NK-92 (cell line): ENCODE measurements around the gene SPDEF.

Source experiments
- DNase-seq: peaks from one replicate; lab custom pipeline; 2025; ENCODE audit not compliant: unreplicated experiment; lab: John Stamatoyannopoulos, UW

SPDEF gene

GRCh38 chr6:34528996-34529664 lies 27.0 kb downstream of the SPDEF start:
- DNase-seq = no peak

GRCh38 chr6:34527751-34528670 lies 28.1 kb downstream of the SPDEF start:
- DNase-seq = no peak

- peak; percentile 59 for DNase-seq
These were observed 29.0 kb downstream of the SPDEF start for GRCh38 chr6:34526992-34527728.

- DNase-seq = no peak
These were observed 29.7 kb downstream of the SPDEF start for GRCh38 chr6:34526241-34526972.

GRCh38 chr6:34525431-34526175 lies 30.5 kb downstream of the SPDEF start:
- DNase-seq = no peak

- no peak for DNase-seq
These were observed 31.2 kb downstream of the SPDEF start for GRCh38 chr6:34524971-34525370.

GRCh38 chr6:34524499-34524898 lies 31.6 kb downstream of the SPDEF start:
- no peak for DNase-seq

GRCh38 chr6:34523441-34524206 lies 32.5 kb downstream of the SPDEF start:
- no peak for DNase-seq

GRCh38 chr6:34522761-34523160 lies 33.4 kb downstream of the SPDEF start:
- no peak for DNase-seq

GRCh38 chr6:34521463-34522285 lies 34.5 kb downstream of the SPDEF start:
- DNase-seq = no peak

GRCh38 chr6:34520645-34521462 lies 35.3 kb downstream of the SPDEF start:
- DNase-seq = no peak

GRCh38 chr6:34519971-34520644 lies 36.0 kb downstream of the SPDEF start:
- no peak for DNase-seq

GRCh38 chr6:34518669-34519365 lies 37.3 kb downstream of the SPDEF start:
- no peak for DNase-seq

- DNase-seq = no peak
These were observed 38.2 kb downstream of the SPDEF start for GRCh38 chr6:34517966-34518365.

- DNase-seq = no peak
These were observed 38.7 kb downstream of the SPDEF start for GRCh38 chr6:34517461-34517881.
